Measurements from ENCODE around the gene AP2M1. TPM values are rescaled to one million over a fixed set of nuclear protein-coding genes. Genes with fewer than 3 reads are reported as not detected.

Gene AP2M1
- total and polyA plus RNA-seq, 10 of the 15 experiments (the other 5 are each of a cell fraction or from before 2014, with no cell fraction given), result 65.6 to 356 (median 161) TPM

DNA sequence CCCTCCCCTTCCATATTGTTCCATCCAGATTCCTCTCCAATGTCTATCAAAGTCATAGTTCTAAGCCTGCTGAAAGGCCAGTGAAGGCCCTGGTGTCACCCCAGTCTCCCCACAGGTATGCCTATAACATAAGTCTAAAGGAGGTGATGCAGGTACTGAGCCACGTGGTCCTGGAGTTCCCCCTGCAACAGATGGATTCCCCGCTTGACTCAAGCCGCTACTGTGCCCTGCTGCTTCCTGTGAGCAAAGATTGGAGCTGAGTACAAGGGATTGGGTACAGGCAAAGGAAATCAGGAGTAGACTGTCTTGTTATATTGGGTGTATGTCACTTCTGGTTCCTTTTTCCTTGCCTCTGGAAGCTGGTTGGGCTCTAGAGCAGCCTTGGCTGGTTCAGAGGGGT is 31.3 kb upstream of the AP2M1 start:
- ChIA-PET CTCF (interaction anchor here (0.8 to 1.9 kb wide), 3 partner anchors 85 to 228 kb away, joined by 3 to 5 read pairs (median 4); partner anchors contain the start of gene EEF1AKMT4), RAD21 (ENCODE audit: unreplicated experiment) (no interaction called here), SMC1A (ENCODE audit: uncharacterized antibody, unreplicated experiment) (no interaction called here), POLR2A (interaction anchor here (1.1 kb wide), 1 partner anchor 12 kb away, joined by 3 read pairs; no protein-coding TSS in a partner anchor)
- H3K27ac ChIP-seq (ENCODE audit: control insufficient read depth, insufficient read depth), result peak overlapping the region; percentile 37
- H3K4me3 ChIP-seq, result no peak overlapping the region
- H3K4me2 ChIP-seq (ENCODE audit: control insufficient read depth, insufficient read depth), result no peak overlapping the region
- TF ChIP-seq EED (IDR thresholded peaks at IDR 0.05; ENCODE audit: low read depth) (peak; percentile 66; the same call in 1 of the 2 replicates), IKZF2 (IDR thresholded peaks at IDR 0.05) (0 out of 4 replicates have a peak, but pooled peaks of 1 of the 2 experiments have one; percentile 11), CREM (IDR thresholded peaks at IDR 0.05; ENCODE audit: low read depth) (0 out of 2 replicates have a peak, but pooled peaks have one; percentile 27), IKZF1 (conservative IDR thresholded peaks at IDR 0.05) (0 out of 2 replicates have a peak, but pooled peaks have one; percentile 11)
- TF ChIP-seq, protein P1, sequence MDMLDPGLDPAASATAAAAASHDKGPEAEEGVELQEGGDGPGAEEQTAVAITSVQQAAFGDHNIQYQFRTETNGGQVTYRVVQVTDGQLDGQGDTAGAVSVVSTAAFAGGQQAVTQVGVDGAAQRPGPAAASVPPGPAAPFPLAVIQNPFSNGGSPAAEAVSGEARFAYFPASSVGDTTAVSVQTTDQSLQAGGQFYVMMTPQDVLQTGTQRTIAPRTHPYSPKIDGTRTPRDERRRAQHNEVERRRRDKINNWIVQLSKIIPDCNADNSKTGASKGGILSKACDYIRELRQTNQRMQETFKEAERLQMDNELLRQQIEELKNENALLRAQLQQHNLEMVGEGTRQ (IDR thresholded peaks at IDR 0.05; ENCODE audit: borderline replicate concordance, low read depth, low read length), result no peak
- peak overlapping the region; percentile 7; the same call in 1 of the 2 replicates for H3K9ac ChIP-seq (ENCODE audit: control insufficient read depth, insufficient read depth, low read length)
- H3K9me3 ChIP-seq (replicated peaks; ENCODE audit: control insufficient read depth, insufficient read depth, low read length), result no peaks in the 10 kb centered on the region
- H4K20me1 ChIP-seq (ENCODE audit: control insufficient read depth, insufficient read depth), result no peaks in the 10 kb centered on the region
- FAIRE-seq (no peak), ATAC-seq (peak; percentile 88), DNase-seq (ENCODE audit: low read depth, low spot score) (no peak)
- no peak overlapping the region for H2AFZ ChIP-seq (ENCODE audit: control insufficient read depth, low read depth, low read length)
- no TSS peak for BruUV-seq (replicated peaks)
- H3K27me3 ChIP-seq (replicated peaks in 1 of 2; ENCODE audit: control insufficient read depth in 2 of 2, insufficient read depth in 2 of 2, low read length in 1 of 2), result no peaks in the 10 kb centered on the region
- H3K4me1 ChIP-seq (ENCODE audit: control insufficient read depth, insufficient read depth, low read length), result no peaks in the 10 kb centered on the region; the same call in 1 of the 2 replicates
- H3K79me2 ChIP-seq (ENCODE audit: control insufficient read depth, insufficient read depth, low read length), result no peaks in the 10 kb centered on the region
- intact Hi-C loops (cut with micrococcal nuclease; ENCODE audit: unreplicated experiment) (no loop called here), in situ Hi-C loops (cut with MboI) (no loop called here)
- WGBS (ENCODE audit: insufficient coverage, insufficient replicate concordance, low lambda C conversion rate, missing lambda C conversion rate), result 18% methylated on average over 3 of the region's 3 CpGs
- peaks cover 27 to 34% of the 10 kb centered on the region in 2 experiments for H3K36me3 ChIP-seq (ENCODE audit: control insufficient read depth in 2 of 2, insufficient read depth in 2 of 2, low read length in 1 of 2)

DNA sequence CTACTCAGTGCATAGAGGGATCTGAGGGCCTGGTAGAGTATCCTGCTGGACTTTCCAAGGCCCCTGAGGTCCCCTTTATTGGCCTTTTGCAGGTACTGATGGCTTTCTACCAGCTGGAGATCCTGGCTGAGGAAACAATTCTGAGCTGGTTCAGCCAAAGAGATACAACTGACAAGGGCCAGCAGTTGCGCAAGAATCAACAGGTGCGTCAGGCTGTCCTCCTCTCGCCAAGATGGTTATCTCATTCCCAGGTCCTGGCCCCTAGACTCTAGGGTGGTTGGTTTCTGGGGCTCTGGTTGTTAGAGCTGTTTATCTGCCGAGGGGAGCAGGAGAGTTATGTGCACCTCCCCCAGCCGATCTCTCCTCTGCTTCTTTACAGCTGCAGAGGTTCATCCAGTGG is 30.1 kb upstream of the AP2M1 start:
- POLR2A ChIA-PET, result interaction anchor here (1.1 kb wide), 1 partner anchor 11 kb away, joined by 3 read pairs; no protein-coding TSS in a partner anchor
- RAD21 ChIA-PET (ENCODE audit: unreplicated experiment), result interaction anchor here (0.6 to 1.6 kb wide), 3 partner anchors 29 to 84 kb away, joined by 3 to 5 read pairs (median 3); no protein-coding TSS in a partner anchor
- no peak overlapping the region for H2AFZ ChIP-seq (ENCODE audit: control insufficient read depth, low read depth, low read length)
- BruUV-seq (replicated peaks), result no TSS peak
- H3K27me3 ChIP-seq (replicated peaks in 1 of 2; ENCODE audit: control insufficient read depth in 2 of 2, insufficient read depth in 2 of 2, low read length in 1 of 2), result no peaks in the 10 kb centered on the region
- no peak overlapping the region for H3K4me3 ChIP-seq
- no peaks in the 10 kb centered on the region; the same call in 1 of the 2 replicates for H3K4me1 ChIP-seq (ENCODE audit: control insufficient read depth, insufficient read depth, low read length)
- SMC1A ChIA-PET (ENCODE audit: uncharacterized antibody, unreplicated experiment), result interaction anchor here (0.8 to 1.2 kb wide), 3 partner anchors 9 to 249 kb away, joined by 3 to 5 read pairs (median 3); partner anchors contain the start of gene ABCF3
- ATAC-seq, result no peak
- in situ Hi-C loops (cut with MboI), result no loop called here
- no peak overlapping the region for H3K4me2 ChIP-seq (ENCODE audit: control insufficient read depth, insufficient read depth)
- no peak overlapping the region for H3K27ac ChIP-seq (ENCODE audit: control insufficient read depth, insufficient read depth)
- peaks cover 27 to 34% of the 10 kb centered on the region in 2 experiments for H3K36me3 ChIP-seq (ENCODE audit: control insufficient read depth in 2 of 2, insufficient read depth in 2 of 2, low read length in 1 of 2)
- WGBS (ENCODE audit: insufficient coverage, insufficient replicate concordance, low lambda C conversion rate, missing lambda C conversion rate), result 96% methylated on average over 5 of the region's 5 CpGs
- no peak overlapping the region for H3K9ac ChIP-seq (ENCODE audit: control insufficient read depth, insufficient read depth, low read length)
- H3K9me3 ChIP-seq (replicated peaks; ENCODE audit: control insufficient read depth, insufficient read depth, low read length), result no peaks in the 10 kb centered on the region
- FAIRE-seq, result no peak
- no peak for DNase-seq (ENCODE audit: low read depth, low spot score)
- CTCF ChIA-PET, result interaction anchor here (0.6 to 2.0 kb wide), 8 partner anchors 10 to 742 kb away, joined by 3 to 5 read pairs (median 4); partner anchors contain the start of genes EEF1AKMT4 and EIF2B5
- no peaks in the 10 kb centered on the region for H4K20me1 ChIP-seq (ENCODE audit: control insufficient read depth, insufficient read depth)
- intact Hi-C loops (cut with micrococcal nuclease; ENCODE audit: unreplicated experiment), result no loop called here
- H3K79me2 ChIP-seq (ENCODE audit: control insufficient read depth, insufficient read depth, low read length), result no peaks in the 10 kb centered on the region
- TF ChIP-seq IRF3 (IDR thresholded peaks at IDR 0.05), result no peak
- no peak for TF ChIP-seq ZNF217 (IDR thresholded peaks at IDR 0.05)
- TF ChIP-seq, protein P2, sequence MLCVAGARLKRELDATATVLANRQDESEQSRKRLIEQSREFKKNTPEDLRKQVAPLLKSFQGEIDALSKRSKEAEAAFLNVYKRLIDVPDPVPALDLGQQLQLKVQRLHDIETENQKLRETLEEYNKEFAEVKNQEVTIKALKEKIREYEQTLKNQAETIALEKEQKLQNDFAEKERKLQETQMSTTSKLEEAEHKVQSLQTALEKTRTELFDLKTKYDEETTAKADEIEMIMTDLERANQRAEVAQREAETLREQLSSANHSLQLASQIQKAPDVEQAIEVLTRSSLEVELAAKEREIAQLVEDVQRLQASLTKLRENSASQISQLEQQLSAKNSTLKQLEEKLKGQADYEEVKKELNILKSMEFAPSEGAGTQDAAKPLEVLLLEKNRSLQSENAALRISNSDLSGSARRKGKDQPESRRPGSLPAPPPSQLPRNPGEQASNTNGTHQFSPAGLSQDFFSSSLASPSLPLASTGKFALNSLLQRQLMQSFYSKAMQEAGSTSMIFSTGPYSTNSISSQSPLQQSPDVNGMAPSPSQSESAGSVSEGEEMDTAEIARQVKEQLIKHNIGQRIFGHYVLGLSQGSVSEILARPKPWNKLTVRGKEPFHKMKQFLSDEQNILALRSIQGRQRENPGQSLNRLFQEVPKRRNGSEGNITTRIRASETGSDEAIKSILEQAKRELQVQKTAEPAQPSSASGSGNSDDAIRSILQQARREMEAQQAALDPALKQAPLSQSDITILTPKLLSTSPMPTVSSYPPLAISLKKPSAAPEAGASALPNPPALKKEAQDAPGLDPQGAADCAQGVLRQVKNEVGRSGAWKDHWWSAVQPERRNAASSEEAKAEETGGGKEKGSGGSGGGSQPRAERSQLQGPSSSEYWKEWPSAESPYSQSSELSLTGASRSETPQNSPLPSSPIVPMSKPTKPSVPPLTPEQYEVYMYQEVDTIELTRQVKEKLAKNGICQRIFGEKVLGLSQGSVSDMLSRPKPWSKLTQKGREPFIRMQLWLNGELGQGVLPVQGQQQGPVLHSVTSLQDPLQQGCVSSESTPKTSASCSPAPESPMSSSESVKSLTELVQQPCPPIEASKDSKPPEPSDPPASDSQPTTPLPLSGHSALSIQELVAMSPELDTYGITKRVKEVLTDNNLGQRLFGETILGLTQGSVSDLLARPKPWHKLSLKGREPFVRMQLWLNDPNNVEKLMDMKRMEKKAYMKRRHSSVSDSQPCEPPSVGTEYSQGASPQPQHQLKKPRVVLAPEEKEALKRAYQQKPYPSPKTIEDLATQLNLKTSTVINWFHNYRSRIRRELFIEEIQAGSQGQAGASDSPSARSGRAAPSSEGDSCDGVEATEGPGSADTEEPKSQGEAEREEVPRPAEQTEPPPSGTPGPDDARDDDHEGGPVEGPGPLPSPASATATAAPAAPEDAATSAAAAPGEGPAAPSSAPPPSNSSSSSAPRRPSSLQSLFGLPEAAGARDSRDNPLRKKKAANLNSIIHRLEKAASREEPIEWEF (IDR thresholded peaks at IDR 0.05; ENCODE audit: insufficient replicate concordance, low read depth, low read length), result no peak

Data from GM12878 (cell line).